ENCODE results near the gene ABAT. TPM values are rescaled to one million over a fixed set of nuclear protein-coding genes. Genes with fewer than 3 reads are reported as not detected.

The ABAT gene
- total RNA-seq, 1 donor: 3.5 TPM

DNA sequence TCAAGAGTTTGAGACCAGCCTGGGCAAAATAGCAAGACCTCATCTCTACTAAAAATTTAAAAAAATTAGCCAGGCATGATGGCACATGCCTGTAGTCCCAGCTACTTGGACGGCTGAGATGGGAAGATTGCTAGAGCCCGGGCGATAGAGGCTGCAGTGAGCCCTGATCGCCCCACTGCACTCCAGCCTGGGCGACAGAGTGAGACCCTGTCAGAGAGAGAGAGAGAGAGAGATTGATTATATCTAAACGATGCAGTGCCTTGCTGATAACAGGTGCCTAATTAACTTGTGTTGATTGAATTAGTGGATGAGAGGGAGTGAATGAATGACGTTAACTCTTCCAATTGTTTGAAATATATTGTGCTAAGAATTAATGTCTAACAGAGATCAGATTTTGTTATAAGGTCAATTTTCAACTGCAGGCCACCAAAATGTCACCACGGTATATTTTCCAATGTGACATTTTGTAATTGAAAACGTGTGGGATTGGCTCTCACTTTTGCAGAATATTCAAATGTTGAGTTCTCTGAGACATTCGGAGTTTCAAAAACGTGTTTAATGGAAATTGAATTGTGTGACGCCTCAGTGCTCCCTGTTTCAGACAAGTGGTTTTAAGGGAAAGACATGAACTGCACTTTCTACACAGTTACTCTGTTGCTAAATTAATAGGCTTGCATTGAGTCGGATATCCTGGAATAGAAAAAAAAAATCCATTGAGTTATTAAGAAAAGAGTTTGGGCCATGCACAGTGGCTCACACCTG, 53.6 kb downstream of the ABAT start:
- DNase-seq (ENCODE audit: low read depth): no peak
- H3K4me3 ChIP-seq (ENCODE audit: low read depth, low read length): no peak overlapping the region
- TF ChIP-seq, protein P1, sequence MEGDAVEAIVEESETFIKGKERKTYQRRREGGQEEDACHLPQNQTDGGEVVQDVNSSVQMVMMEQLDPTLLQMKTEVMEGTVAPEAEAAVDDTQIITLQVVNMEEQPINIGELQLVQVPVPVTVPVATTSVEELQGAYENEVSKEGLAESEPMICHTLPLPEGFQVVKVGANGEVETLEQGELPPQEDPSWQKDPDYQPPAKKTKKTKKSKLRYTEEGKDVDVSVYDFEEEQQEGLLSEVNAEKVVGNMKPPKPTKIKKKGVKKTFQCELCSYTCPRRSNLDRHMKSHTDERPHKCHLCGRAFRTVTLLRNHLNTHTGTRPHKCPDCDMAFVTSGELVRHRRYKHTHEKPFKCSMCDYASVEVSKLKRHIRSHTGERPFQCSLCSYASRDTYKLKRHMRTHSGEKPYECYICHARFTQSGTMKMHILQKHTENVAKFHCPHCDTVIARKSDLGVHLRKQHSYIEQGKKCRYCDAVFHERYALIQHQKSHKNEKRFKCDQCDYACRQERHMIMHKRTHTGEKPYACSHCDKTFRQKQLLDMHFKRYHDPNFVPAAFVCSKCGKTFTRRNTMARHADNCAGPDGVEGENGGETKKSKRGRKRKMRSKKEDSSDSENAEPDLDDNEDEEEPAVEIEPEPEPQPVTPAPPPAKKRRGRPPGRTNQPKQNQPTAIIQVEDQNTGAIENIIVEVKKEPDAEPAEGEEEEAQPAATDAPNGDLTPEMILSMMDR (IDR thresholded peaks at IDR 0.05; ENCODE audit: insufficient read depth, low read depth, low read length): no peak

DNA sequence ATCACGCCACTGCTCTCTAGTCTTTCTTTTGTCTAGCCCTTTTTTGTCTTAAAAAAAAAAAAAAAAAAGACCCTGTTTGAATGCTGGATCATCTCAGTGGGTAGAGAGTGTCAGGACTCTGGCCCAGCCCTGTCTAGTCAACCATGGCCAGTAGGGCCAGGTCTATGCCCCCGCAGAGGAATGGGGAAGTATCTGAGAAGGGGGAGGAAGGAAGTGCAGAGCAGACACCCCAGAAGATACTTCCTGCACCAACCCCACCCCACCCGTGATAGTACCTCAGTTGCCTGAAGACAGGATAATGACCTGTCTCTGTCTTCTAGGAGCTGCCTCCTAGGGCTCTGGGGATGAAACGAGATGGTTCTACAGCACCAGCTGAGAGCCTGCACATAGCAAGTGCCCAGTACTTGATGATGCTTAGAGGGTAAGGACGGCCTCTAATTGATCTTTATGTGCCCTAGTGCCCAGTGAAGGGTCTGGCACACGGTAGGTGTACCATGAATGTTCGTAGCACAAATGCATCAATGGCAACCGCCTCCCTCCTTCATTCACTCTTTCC, 55.4 kb downstream of the ABAT start:
- TF ChIP-seq, protein P1 (IDR thresholded peaks at IDR 0.05; ENCODE audit: insufficient read depth, low read depth, low read length): no peak
- H3K4me3 ChIP-seq (ENCODE audit: low read depth, low read length): no peak overlapping the region
- no peak for DNase-seq (ENCODE audit: low read depth)

DNA sequence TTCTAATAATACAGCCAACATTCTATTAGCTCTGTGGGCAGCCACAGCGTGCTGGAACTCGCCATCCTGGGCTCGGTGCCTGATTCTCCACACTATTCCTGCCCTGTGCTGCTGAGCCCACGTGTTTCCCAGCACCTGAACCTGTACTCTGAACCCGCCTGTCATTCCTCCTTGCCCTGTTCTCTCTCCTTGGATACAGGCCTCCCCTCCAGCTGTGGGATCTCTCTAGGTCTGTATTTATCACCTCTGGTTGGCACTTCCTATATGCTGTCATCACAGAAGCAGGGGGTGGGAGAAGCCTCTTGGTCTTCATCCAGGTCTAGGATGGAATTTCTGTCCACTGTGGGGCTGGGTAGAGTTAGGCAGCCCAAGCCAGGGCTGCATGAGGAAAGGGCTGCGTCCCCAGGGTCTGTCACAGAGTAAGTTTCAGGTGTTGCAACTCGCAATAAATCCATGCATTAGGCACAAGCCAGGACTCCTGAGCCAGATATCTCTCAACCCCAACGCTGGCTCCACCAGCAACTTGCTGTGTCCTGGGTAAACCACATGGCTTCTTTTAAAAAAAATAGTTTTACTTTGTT, 56.0 kb downstream of the ABAT start:
- H3K4me3 ChIP-seq (ENCODE audit: low read depth, low read length): no peak overlapping the region
- TF ChIP-seq, protein P1 (IDR thresholded peaks at IDR 0.05; ENCODE audit: insufficient read depth, low read depth, low read length): no peak
- no peak for DNase-seq (ENCODE audit: low read depth)

DNA sequence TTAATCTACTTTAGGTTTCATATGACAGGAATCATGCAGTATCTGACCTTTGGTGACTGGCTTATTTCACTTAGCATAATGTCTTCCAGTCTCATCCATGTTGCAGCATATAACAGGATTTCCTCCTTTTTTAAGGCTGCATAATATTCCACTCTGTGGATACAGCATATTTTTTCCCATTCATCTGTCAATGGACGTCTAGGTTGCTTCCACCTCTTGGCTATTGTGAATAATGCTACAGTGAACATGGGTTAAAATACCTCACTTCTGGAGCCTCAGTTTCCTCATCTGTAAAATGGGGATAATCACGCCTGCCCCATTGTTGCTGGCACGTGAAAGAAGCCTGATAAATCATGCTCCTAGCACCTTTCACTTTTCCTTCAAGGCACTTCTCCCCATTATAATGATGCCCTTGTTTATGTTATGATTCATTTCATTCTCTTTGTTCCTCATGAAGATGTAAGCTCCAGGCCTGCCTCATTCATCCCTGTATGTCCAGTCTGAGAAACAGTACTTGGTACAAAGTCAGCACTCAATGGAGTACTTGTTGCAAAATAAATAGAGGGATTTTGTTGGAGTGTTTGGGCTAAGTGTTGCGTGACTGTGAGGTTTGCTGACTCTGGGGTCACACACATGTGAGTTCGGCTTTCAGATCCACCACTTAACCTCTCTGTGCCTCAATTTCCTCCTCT, 59.6 kb downstream of the ABAT start:
- TF ChIP-seq, protein P1 (IDR thresholded peaks at IDR 0.05; ENCODE audit: insufficient read depth, low read depth, low read length): no peak
- H3K4me3 ChIP-seq (ENCODE audit: low read depth, low read length): no peak overlapping the region
- DNase-seq (ENCODE audit: low read depth): no peak

DNA sequence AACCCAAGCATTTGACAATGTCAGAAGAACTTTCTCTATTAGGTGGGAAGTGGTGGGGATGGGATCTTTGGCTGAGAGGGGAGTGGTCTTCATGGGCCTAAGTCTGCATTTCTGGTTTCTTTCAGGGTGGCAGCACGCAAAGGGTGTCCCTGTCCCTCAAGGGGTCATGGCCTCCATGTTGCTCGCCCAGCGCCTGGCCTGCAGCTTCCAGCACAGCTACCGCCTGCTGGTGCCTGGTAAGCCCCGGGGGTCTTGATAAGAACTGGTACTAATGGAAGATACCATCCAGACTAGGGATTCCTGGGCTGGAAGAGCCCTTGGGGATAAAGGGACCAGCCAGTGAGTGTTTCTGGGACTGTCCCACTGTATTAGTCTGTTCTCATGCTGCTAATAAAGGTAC, 61.2 kb downstream of the ABAT start:
- TF ChIP-seq, protein P1 (IDR thresholded peaks at IDR 0.05; ENCODE audit: insufficient read depth, low read depth, low read length): no peak
- DNase-seq (ENCODE audit: low read depth): no peak
- H3K4me3 ChIP-seq (ENCODE audit: low read depth, low read length): no peak overlapping the region

DNA sequence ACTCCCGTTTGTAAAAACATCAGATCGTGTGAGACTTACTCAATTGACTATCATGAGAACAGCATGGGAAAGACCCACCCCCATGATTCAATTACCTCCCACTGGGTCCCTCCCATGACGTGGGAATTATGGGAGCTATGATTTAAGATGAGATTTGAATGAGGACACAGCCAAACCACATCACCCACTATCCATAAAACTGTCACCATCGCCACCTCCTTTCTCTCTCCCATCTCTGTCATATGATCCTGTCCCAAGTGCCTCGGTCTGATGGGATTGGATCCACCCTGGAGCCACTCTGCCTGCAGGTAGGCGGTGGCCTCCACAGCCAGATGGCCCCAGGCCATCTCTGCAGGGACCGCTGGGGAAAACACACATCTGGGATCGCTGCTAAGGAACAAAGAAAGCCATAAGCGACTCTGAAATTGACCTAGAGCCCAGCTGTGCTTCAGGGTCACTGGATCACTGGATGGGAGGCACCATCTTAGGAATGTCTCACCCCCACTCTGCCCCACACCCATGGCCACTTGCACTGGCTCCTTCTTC, 61.8 kb downstream of the ABAT start:
- no peak overlapping the region for H3K4me3 ChIP-seq (ENCODE audit: low read depth, low read length)
- TF ChIP-seq, protein P1 (IDR thresholded peaks at IDR 0.05; ENCODE audit: insufficient read depth, low read depth, low read length): no peak
- DNase-seq (ENCODE audit: low read depth): no peak

Data from fibroblast of villous mesenchyme (primary cell).